ENCODE measurements around the gene GMNC.

The GMNC gene

GRCh38 chr3:190854062-190854461, 8.4 kb downstream of the GMNC start:
- Histone ChIP-seq H3K4me3 (ENCODE audit: insufficient read depth, low read depth, low read length) (no peak overlapping the region), H3K36me3 (ENCODE audit: control insufficient read depth, insufficient read depth, low read length) (no peaks in the 10 kb centered on the region), H3K4me1 (ENCODE audit: control insufficient read depth, insufficient read depth, low read length) (no peaks in the 10 kb centered on the region), H3K27me3 (ENCODE audit: control insufficient read depth, insufficient read depth, low read length, poor library complexity, severe bottlenecking) (no peaks in the 10 kb centered on the region), H3K9me3 (ENCODE audit: control insufficient read depth, low read length) (no peaks in the 10 kb centered on the region), H3K27ac (ENCODE audit: insufficient read depth, low read depth, low read length, poor library complexity, severe bottlenecking) (no peak overlapping the region)
- WGBS, 2 experiments: 95 to 100% methylated on average over 4 of the region's 4 CpGs

DNA sequence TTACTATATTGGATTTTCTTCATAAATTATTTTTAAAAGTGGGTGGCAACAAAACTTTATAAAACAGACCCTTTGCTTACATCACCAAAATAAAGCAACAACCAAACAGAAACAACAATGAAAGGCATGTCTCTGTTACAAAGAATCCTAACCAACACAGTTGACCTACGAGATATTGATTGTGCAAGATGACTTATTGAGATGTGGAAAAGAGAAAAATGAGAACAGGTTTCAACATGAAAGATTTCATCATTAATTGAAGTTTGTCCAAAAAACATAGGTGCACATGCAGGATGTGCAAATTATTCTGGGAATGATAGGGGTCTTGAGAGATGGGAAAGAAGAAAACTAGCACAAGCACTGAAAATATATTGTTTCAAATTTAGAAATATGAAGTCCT, 9.0 kb downstream of the GMNC start:
- H3K27me3 ChIP-seq (ENCODE audit: control insufficient read depth, insufficient read depth, low read length, poor library complexity, severe bottlenecking): no peaks in the 10 kb centered on the region
- WGBS, 2 experiments: 71 to 93% methylated on average over 1 of the region's 1 CpG
- no peaks in the 10 kb centered on the region for H3K4me1 ChIP-seq (ENCODE audit: control insufficient read depth, insufficient read depth, low read length)
- no peak overlapping the region for H3K4me3 ChIP-seq (ENCODE audit: insufficient read depth, low read depth, low read length)
- H3K36me3 ChIP-seq (ENCODE audit: control insufficient read depth, insufficient read depth, low read length): no peaks in the 10 kb centered on the region
- H3K9me3 ChIP-seq (ENCODE audit: control insufficient read depth, low read length): no peaks in the 10 kb centered on the region
- no peak overlapping the region for H3K27ac ChIP-seq (ENCODE audit: insufficient read depth, low read depth, low read length, poor library complexity, severe bottlenecking)

DNA sequence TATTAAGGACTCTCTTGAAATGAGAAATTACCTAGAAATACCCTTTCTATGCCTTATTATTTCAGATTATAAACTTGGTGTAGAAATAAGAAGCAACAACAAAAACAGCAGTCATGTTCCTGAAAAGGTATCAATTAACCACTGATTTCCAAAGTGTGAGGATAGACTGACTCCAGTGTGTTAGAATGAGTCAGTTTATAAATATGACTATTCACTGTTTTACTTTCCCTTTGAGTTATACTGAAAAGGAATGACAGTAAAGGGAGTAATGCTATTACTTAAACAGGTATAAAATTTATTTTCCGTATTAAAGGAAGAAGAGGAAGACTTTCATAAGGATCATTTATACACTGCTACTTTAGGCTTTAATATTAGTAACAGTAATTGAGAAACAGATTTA, 12.9 kb downstream of the GMNC start:
- Histone ChIP-seq H3K36me3 (ENCODE audit: control insufficient read depth, insufficient read depth, low read length) (no peaks in the 10 kb centered on the region), H3K4me3 (ENCODE audit: insufficient read depth, low read depth, low read length) (no peak overlapping the region), H3K4me1 (ENCODE audit: control insufficient read depth, insufficient read depth, low read length) (no peaks in the 10 kb centered on the region), H3K9me3 (ENCODE audit: control insufficient read depth, low read length) (no peaks in the 10 kb centered on the region), H3K27me3 (ENCODE audit: control insufficient read depth, insufficient read depth, low read length, poor library complexity, severe bottlenecking) (no peaks in the 10 kb centered on the region), H3K27ac (ENCODE audit: insufficient read depth, low read depth, low read length, poor library complexity, severe bottlenecking) (no peak overlapping the region)
- no CpG with 5 or more reads among the region's 1 CpG for WGBS, 2 experiments

- H3K4me3 ChIP-seq (ENCODE audit: insufficient read depth, low read depth, low read length): no peak overlapping the region
- no peaks in the 10 kb centered on the region for H3K9me3 ChIP-seq (ENCODE audit: control insufficient read depth, low read length)
- no peaks in the 10 kb centered on the region for H3K27me3 ChIP-seq (ENCODE audit: control insufficient read depth, insufficient read depth, low read length, poor library complexity, severe bottlenecking)
- 75 to 85% methylated on average over 2 of the region's 3 CpGs for whole genome bisulfite sequencing, 2 experiments
- no peaks in the 10 kb centered on the region for H3K4me1 ChIP-seq (ENCODE audit: control insufficient read depth, insufficient read depth, low read length)
- no peak overlapping the region for H3K27ac ChIP-seq (ENCODE audit: insufficient read depth, low read depth, low read length, poor library complexity, severe bottlenecking)
- no peaks in the 10 kb centered on the region for H3K36me3 ChIP-seq (ENCODE audit: control insufficient read depth, insufficient read depth, low read length)
Observed at GRCh38 chr3:190848870-190849269, 13.6 kb downstream of the GMNC start.

- Histone ChIP-seq H3K36me3 (ENCODE audit: control insufficient read depth, insufficient read depth, low read length) (no peaks in the 10 kb centered on the region), H3K27ac (ENCODE audit: insufficient read depth, low read depth, low read length, poor library complexity, severe bottlenecking) (no peak overlapping the region), H3K27me3 (ENCODE audit: control insufficient read depth, insufficient read depth, low read length, poor library complexity, severe bottlenecking) (no peaks in the 10 kb centered on the region), H3K4me1 (ENCODE audit: control insufficient read depth, insufficient read depth, low read length) (no peaks in the 10 kb centered on the region), H3K9me3 (ENCODE audit: control insufficient read depth, low read length) (no peaks in the 10 kb centered on the region), H3K4me3 (ENCODE audit: insufficient read depth, low read depth, low read length) (no peak overlapping the region)
Observed at GRCh38 chr3:190847436-190847835, 15.1 kb downstream of the GMNC start.

DNA sequence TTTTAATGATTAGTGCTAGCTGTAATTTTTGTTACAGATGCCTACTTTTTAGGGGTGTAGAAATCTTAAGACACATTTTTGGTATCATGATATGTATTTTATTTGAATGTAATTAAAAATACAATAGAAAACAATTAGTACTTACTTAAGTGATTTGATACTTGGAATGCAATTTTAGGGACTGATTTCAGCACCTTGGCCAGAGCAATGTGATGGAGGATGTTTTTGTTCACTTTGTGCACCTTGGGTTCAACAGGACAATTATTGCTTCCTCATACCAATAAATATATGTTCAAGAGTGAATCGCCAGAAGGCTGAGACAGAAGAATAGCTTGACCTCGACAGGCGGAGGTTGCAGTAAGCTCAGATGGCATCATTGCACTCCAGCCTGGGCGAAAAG, 22.3 kb downstream of the GMNC start:
- 74 to 76% methylated on average over 4 of the region's 4 CpGs for WGBS, 2 experiments
- no peak overlapping the region for H3K4me3 ChIP-seq (ENCODE audit: insufficient read depth, low read depth, low read length)
- no peak overlapping the region for H3K27ac ChIP-seq (ENCODE audit: insufficient read depth, low read depth, low read length, poor library complexity, severe bottlenecking)
- H3K36me3 ChIP-seq (ENCODE audit: control insufficient read depth, insufficient read depth, low read length): no peaks in the 10 kb centered on the region
- no peaks in the 10 kb centered on the region for H3K9me3 ChIP-seq (ENCODE audit: control insufficient read depth, low read length)
- no peaks in the 10 kb centered on the region for H3K27me3 ChIP-seq (ENCODE audit: control insufficient read depth, insufficient read depth, low read length, poor library complexity, severe bottlenecking)
- no peaks in the 10 kb centered on the region for H3K4me1 ChIP-seq (ENCODE audit: control insufficient read depth, insufficient read depth, low read length)

DNA sequence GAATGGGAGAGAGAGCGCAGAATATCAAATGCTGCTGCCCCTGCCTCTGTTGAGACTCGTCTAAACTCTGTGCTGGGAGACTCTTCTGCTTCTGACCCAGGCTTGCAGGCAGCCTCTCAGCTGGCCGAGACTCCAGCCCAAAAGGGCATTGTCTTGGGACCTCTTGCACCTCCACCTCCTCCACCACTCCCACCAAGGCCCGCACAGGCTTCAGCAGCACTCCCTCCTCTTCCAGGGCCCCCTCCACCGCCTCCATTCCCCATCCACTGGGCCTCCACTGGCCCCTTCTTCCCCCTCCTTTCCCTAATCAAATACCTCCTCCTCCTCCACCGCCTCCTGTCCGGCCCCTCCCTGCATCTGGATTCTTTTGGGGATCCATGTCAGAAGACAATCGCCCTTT, 31.3 kb downstream of the GMNC start:
- H3K4me1 ChIP-seq (ENCODE audit: control insufficient read depth, insufficient read depth, low read length): no peaks in the 10 kb centered on the region
- H3K36me3 ChIP-seq (ENCODE audit: control insufficient read depth, insufficient read depth, low read length): no peaks in the 10 kb centered on the region
- no peak overlapping the region for H3K27ac ChIP-seq (ENCODE audit: insufficient read depth, low read depth, low read length, poor library complexity, severe bottlenecking)
- H3K4me3 ChIP-seq (ENCODE audit: insufficient read depth, low read depth, low read length): no peak overlapping the region
- 80 to 84% methylated on average over 8 of the region's 8 CpGs for WGBS, 2 experiments
- H3K9me3 ChIP-seq (ENCODE audit: control insufficient read depth, low read length): no peaks in the 10 kb centered on the region
- H3K27me3 ChIP-seq (ENCODE audit: control insufficient read depth, insufficient read depth, low read length, poor library complexity, severe bottlenecking): no peaks in the 10 kb centered on the region

DNA sequence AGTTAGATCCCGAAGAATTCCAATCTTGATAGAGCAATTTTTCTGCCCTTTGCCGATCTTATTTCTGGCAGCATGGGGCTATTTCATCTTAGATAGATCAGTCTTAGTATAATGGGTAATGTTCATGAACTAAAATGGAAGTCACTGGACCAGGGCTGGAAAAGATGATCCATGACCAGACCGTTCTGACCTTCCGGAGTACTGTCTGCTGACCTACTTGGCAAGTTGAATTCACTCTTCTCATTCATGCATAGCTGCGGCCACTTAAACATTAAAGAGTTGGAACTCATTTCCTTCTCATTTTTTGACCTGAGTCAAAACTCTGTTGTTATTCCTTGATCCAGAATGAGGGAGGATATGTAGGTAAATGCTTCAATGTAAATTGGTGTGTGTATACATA, 32.5 kb downstream of the GMNC start:
- WGBS, 2 experiments: 96 to 98% methylated on average over 5 of the region's 5 CpGs
- H3K36me3 ChIP-seq (ENCODE audit: control insufficient read depth, insufficient read depth, low read length): no peaks in the 10 kb centered on the region
- H3K4me1 ChIP-seq (ENCODE audit: control insufficient read depth, insufficient read depth, low read length): no peaks in the 10 kb centered on the region
- H3K9me3 ChIP-seq (ENCODE audit: control insufficient read depth, low read length): no peaks in the 10 kb centered on the region
- no peak overlapping the region for H3K27ac ChIP-seq (ENCODE audit: insufficient read depth, low read depth, low read length, poor library complexity, severe bottlenecking)
- H3K4me3 ChIP-seq (ENCODE audit: insufficient read depth, low read depth, low read length): no peak overlapping the region
- H3K27me3 ChIP-seq (ENCODE audit: control insufficient read depth, insufficient read depth, low read length, poor library complexity, severe bottlenecking): no peaks in the 10 kb centered on the region

DNA sequence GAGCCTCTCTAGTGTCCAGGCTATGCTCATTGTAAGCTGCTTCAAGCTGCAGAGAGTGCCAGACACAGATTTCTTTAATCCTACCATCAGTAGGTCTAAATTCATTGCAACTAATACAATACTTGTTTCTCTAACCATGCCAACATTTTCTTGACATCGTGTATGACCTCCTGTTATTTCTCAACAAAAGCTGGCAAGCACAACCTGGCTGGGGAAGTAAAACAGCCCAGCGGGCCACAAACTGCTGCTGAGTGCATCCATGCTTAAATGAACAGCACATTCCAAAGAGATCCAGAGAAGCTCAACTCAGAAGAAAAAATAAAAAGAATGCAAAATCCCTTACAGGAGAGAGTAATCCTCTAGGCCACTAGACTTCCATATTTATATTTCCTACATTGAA, 36.5 kb downstream of the GMNC start:
- 74 to 89% methylated on average over 2 of the region's 2 CpGs for WGBS, 2 experiments

DNA sequence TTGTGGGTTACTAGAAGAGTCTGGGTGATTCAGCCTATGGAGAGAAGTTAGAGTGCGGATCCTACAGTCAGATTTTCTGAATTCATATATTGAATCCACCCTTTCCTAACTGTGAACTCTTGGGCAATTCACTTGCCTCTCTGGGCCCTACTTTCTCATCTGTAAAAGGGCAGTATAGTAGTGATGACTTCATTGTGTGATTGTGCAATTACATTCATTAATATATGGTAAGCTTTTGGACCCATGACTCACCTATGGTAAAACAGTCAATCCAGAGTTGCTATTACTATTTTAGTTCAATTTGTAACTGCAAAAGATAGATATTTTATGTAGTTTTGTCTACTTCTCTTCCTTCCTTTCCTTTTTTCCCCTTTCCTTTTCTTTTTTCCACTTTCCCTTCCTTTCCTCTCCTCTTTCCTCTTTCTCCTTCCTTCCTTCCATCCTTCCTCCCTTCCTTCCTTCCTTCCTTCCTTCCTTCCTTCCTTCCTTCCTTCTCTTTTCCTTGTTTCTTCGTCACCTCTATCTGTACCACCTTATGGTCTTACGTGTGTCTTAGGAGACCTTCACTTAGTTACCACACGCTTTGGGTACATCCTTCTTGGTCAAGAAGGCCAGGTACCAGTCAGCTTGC, 37.0 kb downstream of the GMNC start:
- Histone ChIP-seq H3K27ac (ENCODE audit: insufficient read depth, low read depth, low read length, poor library complexity, severe bottlenecking) (no peak overlapping the region), H3K4me1 (ENCODE audit: control insufficient read depth, insufficient read depth, low read length) (no peaks in the 10 kb centered on the region), H3K36me3 (ENCODE audit: control insufficient read depth, insufficient read depth, low read length) (no peaks in the 10 kb centered on the region), H3K4me3 (ENCODE audit: insufficient read depth, low read depth, low read length) (no peak overlapping the region), H3K27me3 (ENCODE audit: control insufficient read depth, insufficient read depth, low read length, poor library complexity, severe bottlenecking) (no peaks in the 10 kb centered on the region), H3K9me3 (ENCODE audit: control insufficient read depth, low read length) (no peaks in the 10 kb centered on the region)
- 92 to 96% methylated on average over 3 to 4 of the region's 4 CpGs for WGBS, 2 experiments

More for the DNA sequence above, 36.5 kb downstream of the GMNC start:
- no peaks in the 10 kb centered on the region for H3K4me1 ChIP-seq (ENCODE audit: control insufficient read depth, insufficient read depth, low read length)
- no peaks in the 10 kb centered on the region for H3K36me3 ChIP-seq (ENCODE audit: control insufficient read depth, insufficient read depth, low read length)
- H3K4me3 ChIP-seq (ENCODE audit: insufficient read depth, low read depth, low read length): no peak overlapping the region
- no peaks in the 10 kb centered on the region for H3K27me3 ChIP-seq (ENCODE audit: control insufficient read depth, insufficient read depth, low read length, poor library complexity, severe bottlenecking)
- no peaks in the 10 kb centered on the region for H3K9me3 ChIP-seq (ENCODE audit: control insufficient read depth, low read length)
- H3K27ac ChIP-seq (ENCODE audit: insufficient read depth, low read depth, low read length, poor library complexity, severe bottlenecking): no peak overlapping the region

Measured in ectodermal cell (in vitro differentiated cells).